HG03575 (cell line): ENCODE results near the gene FTO.

ENCODE experiments used
- ATAC-seq: cut with Tn5 transposase; IDR thresholded peaks from one replicate; pipeline ENCODE4 v1.9.1; 2021; ENCODE audit not compliant: unreplicated experiment, insufficient number of reproducible peaks, low FRiP score; ENCODE audit errors: extremely low read depth

Gene FTO

DNA sequence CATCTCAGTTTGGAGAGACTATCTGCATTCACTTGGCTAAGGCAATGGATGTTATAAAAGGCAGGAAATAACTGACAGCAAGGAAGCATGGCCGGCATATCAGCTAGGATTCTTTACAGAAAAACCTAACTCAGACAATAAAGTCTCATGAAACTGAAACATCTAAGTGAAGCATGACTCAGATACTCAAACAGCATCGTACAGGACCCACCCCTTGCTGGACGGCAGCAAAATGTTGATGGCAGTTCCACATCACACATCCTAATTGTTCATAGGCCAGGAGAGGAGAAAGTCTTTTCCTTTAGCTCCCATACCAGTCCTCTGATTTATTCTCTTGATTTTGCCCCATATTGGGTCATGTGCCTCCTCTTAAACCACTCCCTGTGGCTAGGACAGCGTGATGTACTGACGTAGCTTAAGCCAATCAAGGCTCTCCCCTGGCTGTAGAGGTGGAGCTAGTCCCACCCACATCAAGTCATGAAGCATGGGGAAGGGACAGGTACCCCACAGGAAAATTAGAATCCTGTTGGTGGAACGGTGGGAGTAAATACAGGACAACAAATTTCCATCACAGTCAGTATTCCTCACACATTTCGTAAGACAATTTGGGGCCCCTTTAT is 403.7 kb downstream of the FTO start:
- no peak for ATAC-seq

DNA sequence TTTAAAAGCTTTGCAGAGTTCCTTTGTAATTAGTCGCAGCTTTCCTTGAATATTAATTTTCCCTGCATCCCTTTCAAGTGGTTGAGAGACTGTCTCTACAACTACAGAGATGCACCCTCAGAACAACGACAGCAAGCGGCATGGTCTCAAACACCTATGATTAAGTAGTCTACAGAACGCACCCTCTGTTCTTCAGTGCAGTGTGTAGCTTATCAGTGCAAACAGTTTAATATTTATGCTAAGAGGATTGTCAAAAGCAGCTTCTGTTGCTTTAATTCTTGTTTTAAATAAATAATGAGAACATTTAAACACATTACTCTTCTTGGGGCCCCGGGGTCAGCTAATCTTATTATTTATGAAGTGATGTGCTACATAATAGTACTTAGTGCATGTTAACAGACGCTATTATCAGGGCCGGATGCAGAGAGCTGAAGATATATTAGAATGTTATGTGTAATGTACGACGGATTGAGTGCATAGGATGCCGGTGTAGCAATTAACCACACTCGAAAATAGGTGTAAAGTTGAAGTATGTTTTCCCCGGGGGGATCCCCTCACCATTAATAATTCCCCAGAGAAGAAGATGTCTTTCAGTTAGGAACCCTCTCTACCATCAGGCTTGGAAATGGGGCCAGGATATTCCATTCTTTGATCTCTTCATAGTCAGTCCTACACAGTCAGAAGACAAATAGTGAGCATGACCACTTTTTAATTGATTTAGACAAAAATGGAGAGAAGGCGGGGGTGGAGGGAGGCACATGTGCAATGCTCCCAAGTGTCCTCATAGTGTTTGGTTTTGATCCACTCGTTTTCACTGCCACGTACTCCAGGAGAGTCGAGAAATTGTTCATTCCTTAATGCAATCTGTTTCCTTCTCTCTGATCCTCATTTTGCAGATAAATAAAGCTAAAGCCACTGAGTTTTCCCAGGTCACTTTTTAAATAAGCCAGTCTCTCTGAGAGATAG is 406.3 kb downstream of the FTO start:
- ATAC-seq = no peak

DNA sequence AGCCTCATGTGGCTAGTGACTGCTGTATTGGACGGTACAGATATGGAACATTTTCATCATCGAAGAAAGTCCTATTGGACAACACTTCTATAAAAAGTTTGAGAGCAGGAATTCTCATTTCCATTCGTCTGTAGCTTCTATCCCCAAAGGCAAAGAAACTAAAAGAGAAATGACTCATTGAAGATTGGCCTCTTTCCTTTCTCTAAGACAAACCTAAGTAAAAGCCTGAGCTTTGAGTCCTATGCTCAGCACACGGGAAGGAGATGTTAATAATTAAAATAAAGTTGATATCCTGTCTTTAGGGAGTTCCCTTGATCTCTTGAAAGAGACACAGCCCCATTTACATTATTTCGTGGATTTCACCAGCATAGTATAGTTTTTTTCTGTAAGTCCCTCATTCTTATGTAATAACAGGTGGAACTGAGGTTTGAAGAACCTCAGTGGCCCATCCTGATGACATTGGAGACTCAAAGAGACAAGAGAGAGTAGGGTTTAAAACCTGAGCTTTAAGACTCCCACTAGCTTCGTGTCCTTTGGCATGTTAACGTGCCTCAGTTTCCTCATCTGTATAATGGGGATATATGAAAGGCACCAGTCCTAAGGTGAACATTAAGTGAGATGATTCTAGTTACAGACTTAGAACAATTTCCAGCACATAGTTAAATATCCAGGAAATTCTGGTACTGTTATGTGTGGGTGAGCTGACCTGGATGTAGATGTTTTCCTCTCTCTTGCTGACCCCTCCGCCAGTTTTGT is 408.7 kb downstream of the FTO start:
- ATAC-seq = no peak

DNA sequence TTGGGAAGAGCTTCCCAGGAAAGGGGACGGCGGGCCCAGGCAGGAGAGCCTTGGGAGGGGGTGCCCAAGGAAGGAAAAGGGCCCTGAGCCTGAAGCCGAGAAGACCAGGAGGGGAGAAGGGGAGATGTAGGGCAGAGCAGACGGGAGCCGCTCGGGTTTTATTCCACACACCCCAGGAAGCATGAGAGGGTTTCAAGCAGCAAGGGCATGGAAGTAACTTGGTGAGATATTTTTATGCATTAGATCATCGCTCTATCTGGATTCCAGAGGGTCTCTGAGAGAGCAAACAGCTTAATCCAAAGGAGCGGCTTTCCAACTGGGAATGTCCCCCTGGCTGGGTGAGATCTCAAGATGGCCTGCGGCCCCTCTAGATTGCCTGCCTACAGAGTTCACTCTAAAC is 411.6 kb downstream of the FTO start:
- ATAC-seq = no peak

DNA sequence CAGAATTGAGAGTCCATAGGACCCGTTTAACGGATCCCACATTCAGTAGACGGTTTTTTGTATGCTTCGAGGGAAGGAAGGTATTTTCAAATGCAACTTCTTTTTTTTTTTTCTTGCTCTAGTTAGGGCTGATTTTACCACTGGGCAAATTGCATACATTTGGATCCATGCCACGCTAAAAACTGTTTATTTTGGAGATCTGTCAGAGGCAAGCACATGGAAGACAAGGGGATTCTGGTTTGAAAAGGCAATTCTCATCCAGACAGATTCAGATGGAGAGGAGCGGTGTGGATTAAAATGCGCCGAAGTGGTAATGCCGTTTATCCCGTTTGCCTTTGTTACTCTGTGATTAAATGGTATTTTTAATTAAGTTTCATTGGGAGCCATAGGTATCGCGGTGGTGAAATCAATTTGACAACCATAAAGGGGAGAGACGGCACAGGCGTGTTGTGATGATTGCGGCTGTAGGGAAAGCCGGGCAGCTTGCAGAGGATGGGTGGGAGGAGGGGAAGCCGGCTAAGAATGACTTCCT is 412.2 kb downstream of the FTO start:
- ATAC-seq = no peak

DNA sequence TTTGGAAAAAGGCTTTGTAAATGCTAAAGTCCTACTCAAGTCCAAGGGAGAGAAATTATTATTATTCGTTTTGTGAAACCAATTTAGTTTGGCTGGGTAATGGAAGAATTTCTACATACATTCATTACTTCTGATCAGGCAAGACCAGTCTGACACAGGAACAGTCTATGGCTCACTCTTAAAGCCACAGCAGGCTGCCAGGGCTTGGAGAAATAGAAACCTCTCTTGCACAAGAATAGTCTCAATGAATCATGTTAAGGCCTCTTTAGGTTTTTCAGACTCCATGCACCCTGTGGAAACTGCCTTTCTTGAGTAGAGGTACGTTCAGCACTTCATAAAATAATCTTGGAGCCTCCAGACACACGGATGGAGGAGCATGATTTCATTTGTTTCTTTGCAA is 414.9 kb downstream of the FTO start:
- no peak for ATAC-seq

DNA sequence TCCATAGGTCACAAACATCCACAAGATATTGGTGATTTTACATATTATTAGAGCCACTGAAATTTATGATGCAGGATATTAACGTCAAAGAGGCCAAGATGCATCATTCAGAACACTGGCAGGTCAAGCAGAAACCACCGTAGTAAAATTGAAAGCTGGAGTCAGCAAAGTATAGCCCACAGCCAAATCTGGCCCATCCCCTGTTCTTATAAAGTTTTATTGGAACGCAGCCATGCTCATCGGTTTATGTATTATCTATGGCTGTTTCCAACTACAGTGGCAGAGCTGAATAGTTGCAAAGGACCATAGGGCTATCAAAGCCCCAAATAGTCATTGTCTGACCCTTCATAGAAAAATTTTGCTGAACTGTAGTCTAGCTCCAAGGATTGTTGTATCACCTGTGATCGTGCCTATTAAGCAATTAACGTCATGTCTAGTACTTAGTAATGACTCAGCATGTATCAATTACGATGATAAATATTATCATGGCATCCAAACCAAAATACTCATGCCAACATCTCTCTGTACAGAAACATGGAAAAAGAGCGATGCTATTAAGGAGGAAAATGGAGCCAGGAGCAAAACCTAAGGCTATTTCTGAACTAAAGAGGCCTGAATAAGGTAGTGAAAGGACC is 417.0 kb downstream of the FTO start:
- no peak for ATAC-seq

DNA sequence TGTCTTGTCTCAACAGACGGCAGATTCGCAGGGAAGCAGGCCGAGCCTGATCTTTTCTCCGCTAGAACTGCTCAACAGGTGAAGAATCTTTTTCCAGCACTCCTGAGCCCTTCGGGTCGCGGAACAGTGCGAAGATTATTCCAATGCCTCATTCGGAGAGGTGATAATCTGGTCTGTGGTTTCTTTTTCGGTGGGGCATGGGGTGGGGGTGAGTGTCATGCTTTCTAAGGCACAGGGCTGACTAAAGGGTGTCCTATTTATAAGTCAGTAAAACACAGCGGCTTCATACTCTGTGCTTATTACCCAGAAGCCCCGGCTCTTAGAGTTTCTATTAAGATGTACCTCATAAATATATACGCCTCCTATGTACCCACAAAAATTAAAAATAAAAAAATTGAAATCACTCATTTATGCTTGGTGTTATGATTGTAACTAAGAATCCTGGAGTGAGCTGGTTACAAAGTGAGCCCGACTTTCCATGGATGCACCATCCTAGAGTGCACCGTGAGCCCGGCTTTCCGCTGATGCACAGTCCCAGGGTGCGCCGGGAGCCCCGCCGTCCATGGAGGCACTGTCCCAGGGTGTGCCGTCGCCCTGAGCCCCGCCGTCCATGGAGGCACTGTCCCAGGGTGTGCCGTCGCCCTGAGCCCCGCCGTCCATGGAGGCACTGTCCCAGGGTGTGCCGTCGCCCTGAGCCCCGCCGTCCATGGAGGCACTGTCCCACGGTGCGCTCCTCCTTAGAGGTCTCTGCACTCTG is 417.8 kb downstream of the FTO start:
- no peak for ATAC-seq

DNA sequence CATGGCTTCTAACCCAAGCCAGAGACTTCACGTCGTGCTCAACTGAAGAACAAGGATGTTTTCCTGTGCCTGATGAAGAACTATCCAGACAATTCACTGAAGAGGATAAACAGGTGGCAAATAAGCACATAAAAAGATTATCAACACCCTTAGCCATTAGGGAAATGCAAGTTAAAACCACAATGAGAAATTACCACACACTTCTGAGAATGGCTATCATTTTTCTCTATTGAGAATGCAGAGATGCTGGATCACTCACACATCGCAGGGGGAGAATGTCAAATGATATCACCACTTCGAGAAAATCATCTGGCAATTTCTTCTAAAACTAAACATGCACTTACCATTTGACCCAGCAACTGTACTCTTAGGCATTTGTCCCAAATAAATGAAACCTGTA is 419.8 kb downstream of the FTO start:
- ATAC-seq = no peak

DNA sequence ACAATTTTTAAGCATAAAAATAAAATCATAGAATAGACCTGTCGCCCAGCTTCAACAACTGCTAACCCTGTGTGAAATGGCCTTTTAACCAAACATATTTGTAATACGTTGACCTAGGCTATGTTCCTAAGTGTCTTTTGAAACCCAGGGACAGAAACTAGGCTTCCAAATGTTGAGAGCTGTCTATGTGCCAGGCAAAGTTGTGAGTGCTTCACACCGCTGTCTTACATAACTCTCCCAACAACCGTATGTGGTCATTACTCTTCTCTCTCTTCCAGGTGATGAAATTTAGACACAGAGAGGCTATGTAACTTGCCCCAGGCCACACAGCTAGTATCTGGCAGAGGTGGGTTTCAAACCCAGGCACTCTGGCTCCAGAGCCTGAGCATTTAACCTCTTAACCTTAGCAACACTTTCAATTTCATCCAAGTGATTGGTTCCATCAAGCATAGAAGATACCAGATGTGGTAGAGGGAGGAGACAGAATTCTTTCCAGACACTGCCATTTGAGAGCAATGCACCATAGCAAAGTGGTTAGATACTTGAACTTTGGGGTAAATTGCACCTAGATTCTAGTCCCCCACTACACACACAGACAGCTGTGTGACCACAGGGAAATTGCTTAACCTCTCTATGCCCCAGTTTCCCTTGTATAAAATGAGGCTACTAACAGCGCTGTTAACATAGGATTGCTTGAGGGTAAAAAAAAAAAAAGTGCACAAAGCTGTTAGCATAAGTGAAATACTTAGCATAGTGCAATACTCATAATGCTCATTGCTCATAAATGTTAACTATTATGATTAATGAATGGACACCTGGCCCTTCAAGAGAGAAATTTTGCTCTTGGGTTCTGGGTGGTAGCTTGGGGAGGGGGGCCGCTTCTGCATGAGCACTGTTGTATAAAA is 422.0 kb downstream of the FTO start:
- ATAC-seq = no peak

DNA sequence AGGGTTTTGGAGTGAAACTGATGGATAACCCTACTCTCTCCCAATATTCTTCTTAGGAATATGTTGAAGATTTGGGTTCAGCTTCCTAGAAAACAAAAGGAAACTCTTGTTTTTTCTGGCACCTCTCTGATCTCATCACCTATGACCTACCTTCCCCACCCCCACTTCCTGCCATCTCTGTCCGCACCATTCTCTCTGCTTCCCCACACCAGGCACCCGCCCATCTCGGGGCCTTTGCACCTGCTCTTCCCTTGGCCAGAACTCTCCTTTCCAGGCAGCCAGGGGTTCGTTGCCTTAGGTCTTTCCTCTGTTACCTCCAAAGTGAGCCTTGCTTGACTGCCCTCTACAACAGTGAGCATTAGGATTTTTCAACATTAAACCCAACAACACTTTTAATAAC is 423.0 kb downstream of the FTO start:
- no peak for ATAC-seq

DNA sequence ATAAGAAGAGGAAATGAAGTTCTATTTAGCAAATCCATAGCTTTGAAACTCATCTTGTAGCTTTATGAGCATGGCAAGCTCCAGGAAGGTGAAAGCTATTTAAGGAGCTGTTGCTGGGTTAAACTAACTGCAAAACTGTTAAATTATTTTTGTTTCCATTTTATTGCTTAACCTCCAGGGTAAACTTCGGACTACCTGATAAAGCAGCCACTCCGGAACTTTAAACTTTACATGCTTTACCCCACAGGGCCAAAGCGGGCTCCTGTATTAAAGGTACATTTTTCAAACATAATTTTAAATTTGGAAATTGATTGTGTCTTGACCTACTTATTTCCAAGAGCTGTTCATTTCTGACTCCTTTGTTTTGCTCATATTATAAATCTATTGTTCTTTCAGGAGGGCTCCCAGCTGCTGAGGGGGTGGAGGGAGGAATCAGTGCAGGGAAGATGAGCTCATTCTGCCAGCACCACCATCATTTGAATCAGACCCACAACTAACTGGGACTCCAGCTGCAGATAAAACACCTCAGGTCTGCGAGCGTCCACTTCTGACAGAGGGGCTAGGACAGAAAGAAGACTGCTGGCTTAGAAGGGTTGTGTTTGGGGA is 424.8 kb downstream of the FTO start:
- ATAC-seq = no peak

DNA sequence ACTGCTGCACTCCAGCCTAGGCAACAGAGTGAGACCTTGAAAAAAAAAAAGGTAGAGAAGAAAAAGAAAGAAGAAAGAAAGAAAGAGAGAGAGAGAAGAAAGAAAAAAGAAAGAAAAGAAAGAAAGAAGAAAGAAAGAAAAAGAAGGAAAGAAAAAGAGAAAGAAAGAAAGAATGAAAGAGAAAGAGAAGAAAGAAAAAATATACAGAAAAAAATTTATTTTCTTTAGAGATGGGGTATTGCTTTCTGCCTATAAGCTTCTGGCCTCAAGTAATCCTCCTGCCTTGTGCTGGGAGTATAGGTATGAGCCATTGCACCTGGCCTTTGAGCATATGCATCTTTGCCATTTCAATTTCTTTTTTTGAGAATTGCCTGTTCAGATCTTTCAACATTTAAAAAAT is 425.9 kb downstream of the FTO start:
- no peak for ATAC-seq

DNA sequence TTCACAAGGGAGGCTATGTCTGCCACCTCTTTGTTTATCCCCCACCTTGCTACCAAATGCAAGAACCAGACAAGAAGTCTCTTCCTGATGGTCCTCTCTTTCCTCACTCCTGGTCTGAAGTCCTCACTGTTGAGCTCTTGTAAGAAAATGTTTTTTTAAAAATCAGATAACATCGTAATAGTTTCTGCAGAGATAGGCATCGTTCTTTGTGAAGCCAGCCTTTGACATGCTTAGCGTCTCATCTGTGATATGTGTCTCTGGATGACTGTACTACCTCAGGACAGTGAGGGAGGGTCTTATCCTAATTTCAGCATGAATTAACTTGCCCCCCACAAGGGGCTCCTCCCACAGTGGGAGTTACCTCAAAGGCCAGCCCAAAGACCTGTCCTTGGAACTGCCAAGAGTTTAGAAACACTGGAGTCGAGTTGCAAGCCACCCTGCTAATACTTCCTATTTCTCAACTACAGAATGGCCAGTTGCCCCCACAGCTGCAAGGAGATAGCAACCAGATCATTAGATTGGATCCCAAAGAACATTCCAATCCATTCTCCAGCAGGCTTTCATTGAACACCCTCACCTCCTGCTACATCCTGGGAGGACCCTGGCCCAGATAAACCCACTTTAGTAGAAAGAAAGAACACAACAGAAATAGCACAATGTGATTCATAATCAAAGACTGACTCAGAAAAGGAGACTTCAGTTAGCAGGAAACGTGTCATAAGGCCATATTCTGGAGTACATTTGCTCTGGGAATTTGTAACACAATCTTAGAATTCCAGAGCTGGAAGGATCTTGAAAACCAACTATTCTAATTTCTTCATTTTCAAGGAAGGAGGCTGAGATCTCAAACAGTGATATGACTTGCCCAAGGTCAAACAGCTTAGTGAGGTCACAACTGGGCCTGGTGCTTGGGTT is 431.7 kb downstream of the FTO start:
- ATAC-seq = no peak

DNA sequence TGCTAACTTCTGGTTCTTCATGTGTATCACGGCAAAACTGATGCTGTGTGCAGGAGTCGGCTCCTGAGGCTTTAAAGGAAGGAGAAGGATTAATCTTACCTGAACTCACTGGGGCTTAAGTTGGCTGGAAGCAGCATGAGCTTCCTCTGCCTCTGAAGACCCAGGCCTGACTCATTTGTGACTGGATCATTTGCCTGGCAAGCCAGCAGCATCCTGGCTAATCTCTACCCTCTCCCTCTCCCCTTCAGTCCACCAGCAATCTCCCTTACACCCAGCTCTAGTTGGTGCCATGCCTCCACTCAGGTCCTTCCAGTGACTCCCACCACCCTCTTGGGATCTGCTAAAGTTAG is 432.3 kb downstream of the FTO start:
- ATAC-seq = no peak

DNA sequence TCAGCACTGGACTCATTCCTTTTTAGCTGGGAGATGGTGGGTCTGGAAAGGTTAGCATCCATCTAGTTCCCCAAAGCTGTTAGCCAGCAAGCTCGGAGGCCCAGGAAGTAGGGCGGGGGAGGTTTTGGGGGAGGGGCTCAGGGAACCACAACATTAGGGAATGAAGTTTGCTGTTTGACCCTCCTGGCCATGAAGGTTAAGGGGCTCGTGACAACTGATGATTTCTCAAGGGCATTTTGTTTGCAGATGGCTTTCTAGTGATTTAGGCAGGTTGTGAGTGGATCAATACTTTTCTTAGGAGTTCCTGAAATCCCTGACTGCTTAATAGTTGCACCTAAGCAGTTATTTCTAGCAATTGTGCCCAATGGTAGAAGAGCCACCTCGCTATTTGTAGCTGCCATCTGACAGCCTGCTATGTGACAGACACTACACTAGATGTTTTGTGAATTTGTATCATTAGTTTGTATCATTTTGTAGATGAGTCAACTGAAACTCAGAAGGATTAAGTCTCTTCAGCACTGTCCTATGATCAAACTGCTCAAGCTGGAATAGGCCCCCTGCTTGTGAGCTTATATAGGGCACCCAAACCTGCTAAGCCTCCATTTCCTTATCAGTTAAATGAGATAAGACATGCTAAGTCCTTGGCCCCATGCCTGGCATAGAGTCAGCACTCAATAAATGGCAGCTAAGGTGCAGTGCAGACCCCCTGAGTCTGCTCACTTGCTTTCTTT is 436.3 kb downstream of the FTO start:
- no peak for ATAC-seq
